HepG2 (cell line): Measurements from ENCODE around the gene DENND2D. TPM values are rescaled to one million over a fixed set of nuclear protein-coding genes. Genes with fewer than 3 reads are reported as not detected.

Experiments used
- ATAD3A ChIP-seq: sonication (generic); formaldehyde crosslinking; IDR thresholded peaks from 2 replicates; pipeline ENCODE4 v1.4.0; 2020; ENCODE audit warnings: missing genetic modification reagents
- BCLAF1 ChIP-seq: fragments of 450-650 bp; IDR thresholded peaks from 2 replicates; pipeline ENCODE4 v1.6.1; 2017; ENCODE audit warnings: mild to moderate bottlenecking
- FOSL2 ChIP-seq: sonication (generic); formaldehyde crosslinking; IDR thresholded peaks from 2 replicates; pipeline ENCODE4 v1.4.0; 2020; ENCODE audit warnings: missing genetic modification reagents
- JARID2 ChIP-seq: sonication (generic); formaldehyde crosslinking; IDR thresholded peaks from 2 replicates; pipeline ENCODE4 v1.8.1; 2023; ENCODE audit warnings: missing genetic modification reagents, inconsistent platforms; ENCODE audit not compliant: insufficient replicate concordance
- JUN ChIP-seq: sonication (generic); formaldehyde crosslinking; IDR thresholded peaks from 2 replicates; pipeline ENCODE4 v1.4.0; 2020; ENCODE audit warnings: mild to moderate bottlenecking, missing genetic modification reagents
- KDM6A ChIP-seq: IDR thresholded peaks from 2 replicates; pipeline ENCODE4 v1.6.1; 2016; ENCODE audit warnings: low read depth
- LCORL ChIP-seq, 2 experiments: fragments of 450-650 bp in 1 of 2; sonication (generic) in 1 of 2; formaldehyde crosslinking in 1 of 2; IDR thresholded peaks; 2 replicates each; pipeline versions ENCODE4 v1.5.0 to v1.6.1; 2017 to 2020; ENCODE audit warnings: antibody characterized with exemption in 1 of 2, missing genetic modification reagents in 1 of 2
- MIER3 ChIP-seq: IDR thresholded peaks from 2 replicates; pipeline ENCODE4 v1.6.1; 2016; ENCODE audit warnings: missing compliant biosample characterization, borderline replicate concordance
- SALL1 ChIP-seq: sonication (generic); formaldehyde crosslinking; IDR thresholded peaks from 2 replicates; pipeline ENCODE4 v1.8.0; 2022; ENCODE audit warnings: mild to moderate bottlenecking, missing genetic modification reagents
- SMYD3 ChIP-seq: sonication (generic); formaldehyde crosslinking; IDR thresholded peaks from 2 replicates; pipeline ENCODE4 v1.8.1; 2023; ENCODE audit warnings: mild to moderate bottlenecking, missing genetic modification reagents
- SOX6 ChIP-seq, 2 experiments: fragments of 450-650 bp in 1 of 2; sonication (generic) in 1 of 2; formaldehyde crosslinking in 1 of 2; IDR thresholded peaks; 2 replicates each; pipeline versions ENCODE4 v1.4.0 to v1.6.1; 2017 to 2020; ENCODE audit warnings: antibody characterized with exemption in 1 of 2, mild to moderate bottlenecking in 1 of 2, missing genetic modification reagents in 1 of 2
- TEAD3 ChIP-seq: optimal IDR thresholded peaks from 2 replicates; pipeline ENCODE3; 2016; ENCODE audit warnings: borderline replicate concordance
- TMF1 ChIP-seq: sonication (generic); formaldehyde crosslinking; IDR thresholded peaks from 2 replicates; pipeline ENCODE4 v1.8.1; 2022; ENCODE audit warnings: low read depth, missing genetic modification reagents
- WIZ ChIP-seq: sonication (generic); formaldehyde crosslinking; IDR thresholded peaks from 2 replicates; pipeline ENCODE4 v1.5.1; 2020; ENCODE audit warnings: mild to moderate bottlenecking, missing genetic modification reagents
- ZBTB38 ChIP-seq: sonication (generic); formaldehyde crosslinking; IDR thresholded peaks from 2 replicates; pipeline ENCODE4 v1.5.1; 2020; ENCODE audit warnings: mild to moderate bottlenecking, missing genetic modification reagents
- ZBTB42 ChIP-seq: sonication (generic); formaldehyde crosslinking; IDR thresholded peaks from 2 replicates; pipeline ENCODE4 v1.5.0; 2020; ENCODE audit warnings: mild to moderate bottlenecking, missing genetic modification reagents
- ZKSCAN8 ChIP-seq: IDR thresholded peaks from 2 replicates; pipeline ENCODE4 v1.6.1; 2016; ENCODE audit warnings: borderline replicate concordance, missing genetic modification reagents, missing compliant biosample characterization
- ZNF276 ChIP-seq: sonication (generic); formaldehyde crosslinking; IDR thresholded peaks from 2 replicates; pipeline ENCODE4 v1.4.0; 2020; ENCODE audit warnings: mild to moderate bottlenecking, low read depth, missing genetic modification reagents
- ZNF331 ChIP-seq: sonication (generic); formaldehyde crosslinking; IDR thresholded peaks from 2 replicates; pipeline ENCODE4 v1.4.0; 2020; ENCODE audit warnings: missing genetic modification reagents
- ZNF441 ChIP-seq: sonication (generic); formaldehyde crosslinking; IDR thresholded peaks from 2 replicates; pipeline ENCODE4 v1.7.0; 2021; ENCODE audit warnings: missing genetic modification reagents, borderline replicate concordance
- ZNF512 ChIP-seq: sonication (generic); formaldehyde crosslinking; IDR thresholded peaks from 2 replicates; pipeline ENCODE4 v1.4.0; 2020; ENCODE audit warnings: mild to moderate bottlenecking, missing genetic modification reagents
- ZNF557 ChIP-seq: sonication (generic); formaldehyde crosslinking; IDR thresholded peaks from 2 replicates; pipeline ENCODE4 v1.4.0; 2020; ENCODE audit warnings: missing genetic modification reagents
- ZNF589 ChIP-seq: sonication (generic); formaldehyde crosslinking; conservative IDR thresholded peaks from 2 replicates; pipeline ENCODE4 v1.8.0; 2022; ENCODE audit warnings: mild to moderate bottlenecking, moderate library complexity, missing genetic modification reagents
- ZNF713 ChIP-seq: sonication (generic); formaldehyde crosslinking; IDR thresholded peaks from 2 replicates; pipeline ENCODE4 v1.4.0; 2020; ENCODE audit warnings: mild to moderate bottlenecking, missing genetic modification reagents
- ZNF720 ChIP-seq: sonication (generic); formaldehyde crosslinking; IDR thresholded peaks from 2 replicates; pipeline ENCODE4 v1.4.0; 2020; ENCODE audit warnings: missing genetic modification reagents
- ZNF839 ChIP-seq: sonication (generic); formaldehyde crosslinking; IDR thresholded peaks from 2 replicates; pipeline ENCODE4 v1.4.0; 2020; ENCODE audit warnings: missing genetic modification reagents, mild to moderate bottlenecking, borderline replicate concordance
- polyA plus RNA-seq, 8 experiments: library from polyadenylated mRNA; depleted of rRNA in 3 of 8; stranded (reverse) in 7 of 8; unstranded in 1 of 8; fragments of >200 nt; fragmentation: Illumina TruSeq in 4 of 8; extraction: Trizol in 4 of 8; gene quantifications; 2 replicates each; pipeline versions ENCODE4 v1.2.1 to v1.2.3, GENCODE V29; 2011 to 2016; ENCODE audit warnings: low read depth in 4 of 8, missing spikeins in 1 of 8, mixed read lengths in 1 of 8; ENCODE audit not compliant: insufficient read depth in 1 of 8
- total RNA-seq, 5 experiments: library from RNA; depleted of rRNA; stranded (reverse); fragments of >200 nt; fragmentation: Illumina TruSeq; extraction: Trizol; gene quantifications; 2 replicates each; pipeline ENCODE4 v1.2.3, GENCODE V29; 2016; ENCODE audit warnings: low read depth in 1 of 5

Gene DENND2D
- total and polyA plus RNA-seq, 2 of the 13 experiments (the other 11 are each of a cell fraction or from before 2014, with no cell fraction given): 0.04 TPM; not detected in 1

- TF ChIP-seq ZNF557 (CRISPR knock-in tag): peak; percentile 30; the same call in 1 of the 2 replicates
- no peak for TF ChIP-seq ZKSCAN8 (CRISPR knock-in tag)
- 0 out of 2 replicates have a peak, but pooled peaks have one; percentile 49 for TF ChIP-seq ZBTB42
- no peak for TF ChIP-seq JARID2 (CRISPR knock-in tag)
- TF ChIP-seq KDM6A (CRISPR knock-in tag): peak; percentile 20; the same call in 1 of the 2 replicates
- no peak for TF ChIP-seq ZNF512 (CRISPR knock-in tag)
- no peak for TF ChIP-seq ZNF331 (CRISPR knock-in tag)
- TF ChIP-seq JUN (CRISPR knock-in tag): no peak
- TF ChIP-seq SMYD3: no peak
- TF ChIP-seq BCLAF1: no peak
- peak; percentile 33; the same call in 1 of the 2 replicates for TF ChIP-seq LCORL (IDR thresholded peaks at IDR 0.05)
- TF ChIP-seq LCORL (CRISPR knock-in tag; IDR thresholded peaks at IDR 0.05): peak; percentile 78
- TF ChIP-seq TEAD3: peak; percentile 55
- no peak for TF ChIP-seq ZNF720
- no peak for TF ChIP-seq ZNF589 (CRISPR knock-in tag)
- no peak for TF ChIP-seq ZNF276 (CRISPR knock-in tag)
- no peak for TF ChIP-seq ATAD3A
- TF ChIP-seq ZNF441 (CRISPR knock-in tag): no peak
- TF ChIP-seq ZNF839: no peak
- no peak for TF ChIP-seq WIZ (CRISPR knock-in tag)
- TF ChIP-seq FOSL2 (CRISPR knock-in tag): no peak
- TF ChIP-seq SALL1: peak; percentile 29; the same call in 1 of the 2 replicates
- TF ChIP-seq TMF1 (CRISPR knock-in tag): no peak
- TF ChIP-seq ZNF713 (CRISPR knock-in tag): no peak
- TF ChIP-seq ZBTB38 (CRISPR knock-in tag): no peak
- TF ChIP-seq MIER3 (CRISPR knock-in tag): no peak
- no peak for TF ChIP-seq SOX6 (IDR thresholded peaks at IDR 0.05)
- peak; percentile 51 for TF ChIP-seq SOX6 (CRISPR knock-in tag; IDR thresholded peaks at IDR 0.05)
Measured at GRCh38 chr1:111195002-111195684, 5.3 kb downstream of the DENND2D start (continued).
